ENCODE results near the gene WDFY1.

Gene WDFY1

DNA sequence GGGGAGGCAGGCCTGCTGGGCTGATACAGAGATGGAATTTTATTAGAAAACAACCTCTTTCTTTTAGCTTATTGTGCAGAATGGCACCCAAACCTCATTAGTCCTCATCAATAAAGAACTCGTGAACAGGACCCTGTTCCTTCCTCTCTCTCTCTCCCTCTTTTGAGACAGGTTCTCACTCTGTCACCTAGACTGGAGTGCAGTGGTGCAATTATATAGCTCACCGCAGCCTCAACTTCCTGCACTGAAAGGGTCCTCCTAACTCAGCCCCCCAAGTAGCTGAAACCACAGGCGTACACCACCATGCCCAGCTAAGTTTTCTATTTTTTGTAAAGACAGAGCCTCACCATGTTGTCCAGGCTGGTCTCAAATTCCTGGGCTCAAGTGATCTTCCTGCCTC lies 86.1 kb downstream of the WDFY1 start:
- DNase-seq (ENCODE audit: low read depth), result no peak
- TF ChIP-seq, protein P1, sequence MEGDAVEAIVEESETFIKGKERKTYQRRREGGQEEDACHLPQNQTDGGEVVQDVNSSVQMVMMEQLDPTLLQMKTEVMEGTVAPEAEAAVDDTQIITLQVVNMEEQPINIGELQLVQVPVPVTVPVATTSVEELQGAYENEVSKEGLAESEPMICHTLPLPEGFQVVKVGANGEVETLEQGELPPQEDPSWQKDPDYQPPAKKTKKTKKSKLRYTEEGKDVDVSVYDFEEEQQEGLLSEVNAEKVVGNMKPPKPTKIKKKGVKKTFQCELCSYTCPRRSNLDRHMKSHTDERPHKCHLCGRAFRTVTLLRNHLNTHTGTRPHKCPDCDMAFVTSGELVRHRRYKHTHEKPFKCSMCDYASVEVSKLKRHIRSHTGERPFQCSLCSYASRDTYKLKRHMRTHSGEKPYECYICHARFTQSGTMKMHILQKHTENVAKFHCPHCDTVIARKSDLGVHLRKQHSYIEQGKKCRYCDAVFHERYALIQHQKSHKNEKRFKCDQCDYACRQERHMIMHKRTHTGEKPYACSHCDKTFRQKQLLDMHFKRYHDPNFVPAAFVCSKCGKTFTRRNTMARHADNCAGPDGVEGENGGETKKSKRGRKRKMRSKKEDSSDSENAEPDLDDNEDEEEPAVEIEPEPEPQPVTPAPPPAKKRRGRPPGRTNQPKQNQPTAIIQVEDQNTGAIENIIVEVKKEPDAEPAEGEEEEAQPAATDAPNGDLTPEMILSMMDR (IDR thresholded peaks at IDR 0.05; ENCODE audit: insufficient read depth, low read depth, low read length, missing control alignments), result no peak
- no peak overlapping the region for H3K4me3 ChIP-seq (ENCODE audit: low read depth, low read length)

DNA sequence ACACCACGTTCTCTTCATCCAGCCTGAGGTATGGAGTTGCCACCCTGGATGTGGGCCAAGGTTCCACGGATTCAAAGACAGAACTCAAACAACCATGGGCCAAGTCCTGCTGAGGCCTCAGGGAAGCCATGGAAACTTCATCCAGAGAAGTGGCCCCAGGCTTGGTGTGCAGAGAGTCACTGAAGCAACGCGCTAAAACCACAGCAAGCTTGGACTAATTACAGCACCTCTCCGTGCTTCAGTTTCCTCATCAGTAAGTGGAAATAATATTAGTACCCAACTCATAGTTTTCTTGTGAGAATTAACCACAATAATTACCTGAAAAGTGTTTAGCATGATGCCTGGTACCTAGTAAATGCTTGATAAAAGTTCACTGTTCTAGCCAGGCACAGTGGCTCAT lies 88.6 kb downstream of the WDFY1 start:
- DNase-seq (ENCODE audit: low read depth), result peak; percentile 41
- TF ChIP-seq, protein P1 (IDR thresholded peaks at IDR 0.05; ENCODE audit: insufficient read depth, low read depth, low read length, missing control alignments), result no peak
- no peak overlapping the region for H3K4me3 ChIP-seq (ENCODE audit: low read depth, low read length)

DNA sequence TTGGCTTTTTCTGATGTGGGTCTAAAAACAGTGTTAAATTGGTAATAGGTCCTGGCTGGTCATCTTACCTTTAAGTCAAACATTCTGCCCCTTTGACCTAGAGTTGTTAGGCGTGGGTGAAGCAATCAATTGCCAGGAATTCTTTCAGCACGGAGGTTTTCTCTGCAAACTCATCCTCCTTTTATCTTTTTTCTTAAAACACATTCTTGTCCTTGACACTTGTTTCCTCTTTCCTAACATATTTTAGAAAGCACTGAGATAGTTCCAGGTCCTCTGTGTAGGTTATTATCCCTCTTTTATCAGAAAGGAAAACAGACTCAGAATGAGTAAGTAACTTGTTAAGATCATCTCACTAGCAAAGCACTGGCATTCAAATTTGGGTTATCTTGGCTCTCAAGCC lies 89.1 kb downstream of the WDFY1 start:
- H3K4me3 ChIP-seq (ENCODE audit: low read depth, low read length), result no peak overlapping the region
- DNase-seq (ENCODE audit: low read depth), result no peak
- TF ChIP-seq, protein P1 (IDR thresholded peaks at IDR 0.05; ENCODE audit: insufficient read depth, low read depth, low read length, missing control alignments), result no peak

DNA sequence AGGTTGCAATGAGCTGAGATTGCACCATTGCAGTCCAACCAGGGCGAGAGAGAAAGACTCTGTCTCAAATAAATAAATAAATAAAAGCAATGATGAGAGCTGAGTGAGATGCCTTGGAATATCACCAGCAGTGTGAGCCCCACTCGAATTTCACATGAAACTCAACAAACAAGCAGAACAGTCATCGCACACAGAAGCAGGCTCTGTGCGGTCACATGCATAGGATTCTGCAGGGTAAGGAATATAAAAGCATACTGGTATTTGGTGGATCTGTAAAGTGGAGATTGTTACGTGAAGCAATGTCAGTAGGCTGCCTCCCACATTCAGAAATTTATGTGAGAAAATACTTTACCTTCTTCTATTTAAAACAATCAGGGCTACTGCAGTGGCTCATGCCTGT lies 89.7 kb downstream of the WDFY1 start:
- TF ChIP-seq, protein P1 (IDR thresholded peaks at IDR 0.05; ENCODE audit: insufficient read depth, low read depth, low read length, missing control alignments), result no peak
- no peak for DNase-seq (ENCODE audit: low read depth)

DNA sequence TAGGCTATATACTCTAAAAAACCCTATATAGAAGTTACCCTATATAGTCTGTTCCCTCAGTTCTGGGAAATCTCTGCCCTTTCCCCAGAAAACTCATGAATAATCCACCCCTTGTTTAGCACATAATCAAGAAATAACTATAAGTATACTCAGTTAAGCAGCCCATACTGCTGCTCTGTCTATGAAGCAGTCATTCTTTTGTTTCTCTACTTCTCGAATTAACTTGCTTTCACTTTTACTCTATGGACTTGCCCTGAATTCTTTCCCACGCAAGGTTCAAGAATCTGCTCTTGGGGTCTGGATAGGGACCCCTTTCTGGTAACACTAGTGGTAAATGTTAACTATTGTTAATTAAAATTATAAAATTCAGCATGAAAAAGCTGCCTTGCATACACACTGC lies 90.4 kb downstream of the WDFY1 start:
- peak; percentile 25 for DNase-seq (ENCODE audit: low read depth)
- peak overlapping the region; percentile 38 for H3K4me3 ChIP-seq (ENCODE audit: low read depth, low read length)
- TF ChIP-seq, protein P1 (IDR thresholded peaks at IDR 0.05; ENCODE audit: insufficient read depth, low read depth, low read length, missing control alignments), result no peak

More for the DNA sequence above, 89.7 kb downstream of the WDFY1 start:
- H3K4me3 ChIP-seq (ENCODE audit: low read depth, low read length), result no peak overlapping the region

DNA sequence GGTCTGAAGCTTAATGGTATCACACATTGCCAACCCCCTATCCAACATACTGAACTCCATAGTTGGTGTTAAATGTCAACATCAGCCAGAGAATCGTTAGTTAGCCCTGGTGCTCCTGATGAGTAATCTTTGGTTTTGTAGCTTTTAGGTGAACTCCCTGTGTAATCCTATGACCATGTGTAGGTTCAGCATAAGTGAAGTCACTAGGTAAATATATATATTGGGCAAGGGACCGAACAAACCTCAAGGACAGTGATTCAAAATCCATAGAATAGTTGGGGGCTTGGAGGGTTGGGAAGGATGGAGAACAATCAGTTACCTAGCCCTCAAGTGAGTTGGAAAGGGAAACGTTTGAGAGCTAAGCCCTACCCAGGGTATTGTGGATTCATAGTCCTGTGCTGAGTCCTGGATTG lies 91.7 kb downstream of the WDFY1 start:
- H3K4me3 ChIP-seq (ENCODE audit: low read depth, low read length), result no peak overlapping the region
- DNase-seq (ENCODE audit: low read depth), result no peak
- TF ChIP-seq, protein P1 (IDR thresholded peaks at IDR 0.05; ENCODE audit: insufficient read depth, low read depth, low read length, missing control alignments), result no peak

DNA sequence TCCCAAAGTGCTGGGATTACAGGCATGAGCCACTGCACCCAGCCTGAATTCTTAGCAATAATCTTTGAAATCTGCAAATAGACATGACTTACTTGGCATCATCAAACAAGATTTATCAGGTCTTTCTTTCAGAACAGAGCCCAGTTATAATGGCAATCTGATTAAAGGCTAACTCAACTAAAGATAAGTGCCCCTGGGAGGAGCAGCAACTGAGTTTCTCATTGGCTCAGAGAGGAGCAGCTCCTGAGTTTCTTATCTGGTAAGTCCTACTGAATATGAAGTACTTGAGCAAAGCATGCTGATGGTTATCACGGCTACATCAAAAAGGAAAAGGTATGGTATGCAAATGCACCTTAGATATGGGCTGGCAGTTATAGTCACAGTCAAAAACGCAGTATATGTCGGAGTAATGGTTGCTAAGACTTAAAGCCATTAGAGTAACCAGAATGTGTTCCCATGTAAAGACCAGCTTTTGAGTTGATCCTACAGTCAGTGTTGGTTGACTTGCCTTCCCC lies 92.8 kb downstream of the WDFY1 start:
- DNase-seq (ENCODE audit: low read depth), result no peak
- TF ChIP-seq, protein P1 (IDR thresholded peaks at IDR 0.05; ENCODE audit: insufficient read depth, low read depth, low read length, missing control alignments), result no peak
- H3K4me3 ChIP-seq (ENCODE audit: low read depth, low read length), result no peak overlapping the region
